ENCODE data around the gene HSPB1.
"Not testable (repeated sequence)": the region's sequence is repeated elsewhere in the genome, so short reads cannot be mapped to it uniquely, and the experiment has no call there.

- TF ChIP-seq, protein P1, sequence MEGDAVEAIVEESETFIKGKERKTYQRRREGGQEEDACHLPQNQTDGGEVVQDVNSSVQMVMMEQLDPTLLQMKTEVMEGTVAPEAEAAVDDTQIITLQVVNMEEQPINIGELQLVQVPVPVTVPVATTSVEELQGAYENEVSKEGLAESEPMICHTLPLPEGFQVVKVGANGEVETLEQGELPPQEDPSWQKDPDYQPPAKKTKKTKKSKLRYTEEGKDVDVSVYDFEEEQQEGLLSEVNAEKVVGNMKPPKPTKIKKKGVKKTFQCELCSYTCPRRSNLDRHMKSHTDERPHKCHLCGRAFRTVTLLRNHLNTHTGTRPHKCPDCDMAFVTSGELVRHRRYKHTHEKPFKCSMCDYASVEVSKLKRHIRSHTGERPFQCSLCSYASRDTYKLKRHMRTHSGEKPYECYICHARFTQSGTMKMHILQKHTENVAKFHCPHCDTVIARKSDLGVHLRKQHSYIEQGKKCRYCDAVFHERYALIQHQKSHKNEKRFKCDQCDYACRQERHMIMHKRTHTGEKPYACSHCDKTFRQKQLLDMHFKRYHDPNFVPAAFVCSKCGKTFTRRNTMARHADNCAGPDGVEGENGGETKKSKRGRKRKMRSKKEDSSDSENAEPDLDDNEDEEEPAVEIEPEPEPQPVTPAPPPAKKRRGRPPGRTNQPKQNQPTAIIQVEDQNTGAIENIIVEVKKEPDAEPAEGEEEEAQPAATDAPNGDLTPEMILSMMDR (IDR thresholded peaks at IDR 0.05), result not testable (repeated sequence)
- not testable (repeated sequence) for TF ChIP-seq POLR2A (IDR thresholded peaks at IDR 0.05)
Observed at GRCh38 chr7:76335417-76335816, 32.9 kb downstream of the HSPB1 start.

All from thyroid gland (tissue), 4 donors.